GM12878 (cell line): ENCODE data around the gene ARVCF.

Experiments
- CHD4 ChIP-seq: fragments of 200-600 bp; sonication (generic); IDR thresholded peaks from 2 replicates; pipeline ENCODE4 v1.6.1; 2016; ENCODE audit warnings: mild to moderate bottlenecking
- EZH2 ChIP-seq: IDR thresholded peaks from 2 replicates; pipeline ENCODE4 v1.6.1; 2012; ENCODE audit warnings: low read depth, mild to moderate bottlenecking, control low read depth, inconsistent platforms, low read length, borderline replicate concordance; ENCODE audit not compliant: control insufficient read depth
- JUNB ChIP-seq: IDR thresholded peaks from 2 replicates; pipeline ENCODE4 v1.6.1; 2016; ENCODE audit warnings: antibody characterized with exemption, mild to moderate bottlenecking
- NFYA ChIP-seq: IDR thresholded peaks from 2 replicates; pipeline ENCODE4 v1.6.1; 2011; ENCODE audit warnings: low read depth, mild to moderate bottlenecking, low read length, improper control_type of control experiment, borderline replicate concordance
- POLR2A ChIP-seq: IDR thresholded peaks from 2 replicates; pipeline ENCODE4 v1.6.1; 2011; ENCODE audit warnings: low read depth, mild to moderate bottlenecking, low read length
- POLR2AphosphoS5 ChIP-seq: IDR thresholded peaks from 2 replicates; pipeline ENCODE4 v1.6.1; 2011; ENCODE audit warnings: mild to moderate bottlenecking, low read length, inconsistent platforms
- RAD21 ChIP-seq: IDR thresholded peaks from 2 replicates; pipeline ENCODE4 v1.6.1; 2011; ENCODE audit warnings: mild to moderate bottlenecking, low read depth, low read length, moderate library complexity; ENCODE audit not compliant: insufficient read depth
- SIX5 ChIP-seq: IDR thresholded peaks from 2 replicates; pipeline ENCODE4 v1.6.1; 2011; ENCODE audit warnings: mild to moderate bottlenecking, low read depth, low read length, moderate library complexity; ENCODE audit not compliant: severe bottlenecking
- YY1 ChIP-seq: IDR thresholded peaks from 2 replicates; pipeline ENCODE4 v1.6.1; 2011; ENCODE audit warnings: low read depth, mild to moderate bottlenecking, low read length
- TF ChIP-seq, protein P1 (sequence below): IDR thresholded peaks from 2 replicates; pipeline ENCODE4 v1.6.1; 2011; ENCODE audit warnings: low read depth, mild to moderate bottlenecking, low read length, moderate library complexity, borderline replicate concordance; ENCODE audit errors: extremely low read depth
- TF ChIP-seq, protein P2 (sequence below): IDR thresholded peaks from 2 replicates; pipeline ENCODE4 v1.6.1; 2012; ENCODE audit warnings: low read depth, low read length, improper control_type of control experiment
- TF ChIP-seq, protein P3 (sequence below), 3 experiments: IDR thresholded peaks in 2 of 3; conservative IDR thresholded peaks in 1 of 3; 2 replicates each; pipeline ENCODE4 v1.5.1; 2011; ENCODE audit warnings: low read depth in 3 of 3, low read length in 3 of 3, mild to moderate bottlenecking in 3 of 3, control low read depth in 2 of 3, moderate library complexity in 2 of 3, inconsistent platforms in 1 of 3, mixed read lengths in 1 of 3; ENCODE audit not compliant: control insufficient read depth in 2 of 3, insufficient read depth in 1 of 3; ENCODE audit errors: extremely low read depth in 1 of 3
- TF ChIP-seq, protein P4 (sequence below): fragments of 450-650 bp; conservative IDR thresholded peaks from 2 replicates; pipeline ENCODE4 v1.6.1; 2017; ENCODE audit warnings: mild to moderate bottlenecking, moderate library complexity

DNA sequence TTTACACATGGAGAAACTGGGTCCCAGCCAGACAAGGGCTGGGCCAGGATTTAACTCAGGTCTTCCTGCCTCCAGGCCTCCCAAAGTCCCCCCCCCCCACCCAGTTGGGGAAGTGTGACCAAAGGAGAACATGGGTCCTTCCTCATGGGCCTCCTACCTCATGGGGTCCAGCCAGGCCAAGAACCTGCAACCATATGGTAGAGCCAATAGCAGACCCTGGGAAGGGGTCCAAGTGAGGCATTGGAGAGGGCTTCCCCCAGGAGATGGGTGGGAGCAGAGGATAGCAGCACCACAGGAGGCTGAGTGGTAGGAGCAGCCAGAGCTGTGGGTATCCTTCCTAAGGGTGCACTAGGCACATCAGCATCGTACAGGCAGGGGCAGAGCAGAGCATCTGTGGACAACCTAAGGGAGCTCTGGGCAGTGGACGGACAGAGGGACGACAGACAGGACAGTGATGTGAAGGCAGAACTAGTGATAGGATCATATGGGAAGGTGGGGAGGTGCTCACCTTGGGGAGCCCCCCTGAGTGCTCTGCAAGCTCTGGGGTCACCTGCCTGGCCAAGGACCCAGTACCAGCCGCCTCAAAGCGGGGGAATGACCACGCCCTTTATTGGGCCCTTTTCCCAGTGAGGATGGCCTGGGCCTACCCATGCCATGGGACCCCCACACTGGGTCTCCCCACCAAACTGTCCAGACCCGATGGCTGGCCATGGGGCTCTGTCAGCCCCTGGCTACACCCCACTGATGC, 4.5 kb downstream of the ARVCF start:
- TF ChIP-seq, protein P1, sequence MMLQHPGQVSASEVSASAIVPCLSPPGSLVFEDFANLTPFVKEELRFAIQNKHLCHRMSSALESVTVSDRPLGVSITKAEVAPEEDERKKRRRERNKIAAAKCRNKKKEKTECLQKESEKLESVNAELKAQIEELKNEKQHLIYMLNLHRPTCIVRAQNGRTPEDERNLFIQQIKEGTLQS, result no peak
- TF ChIP-seq, protein P2, sequence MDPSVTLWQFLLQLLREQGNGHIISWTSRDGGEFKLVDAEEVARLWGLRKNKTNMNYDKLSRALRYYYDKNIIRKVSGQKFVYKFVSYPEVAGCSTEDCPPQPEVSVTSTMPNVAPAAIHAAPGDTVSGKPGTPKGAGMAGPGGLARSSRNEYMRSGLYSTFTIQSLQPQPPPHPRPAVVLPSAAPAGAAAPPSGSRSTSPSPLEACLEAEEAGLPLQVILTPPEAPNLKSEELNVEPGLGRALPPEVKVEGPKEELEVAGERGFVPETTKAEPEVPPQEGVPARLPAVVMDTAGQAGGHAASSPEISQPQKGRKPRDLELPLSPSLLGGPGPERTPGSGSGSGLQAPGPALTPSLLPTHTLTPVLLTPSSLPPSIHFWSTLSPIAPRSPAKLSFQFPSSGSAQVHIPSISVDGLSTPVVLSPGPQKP, result no peak
- TF ChIP-seq, protein P3, sequence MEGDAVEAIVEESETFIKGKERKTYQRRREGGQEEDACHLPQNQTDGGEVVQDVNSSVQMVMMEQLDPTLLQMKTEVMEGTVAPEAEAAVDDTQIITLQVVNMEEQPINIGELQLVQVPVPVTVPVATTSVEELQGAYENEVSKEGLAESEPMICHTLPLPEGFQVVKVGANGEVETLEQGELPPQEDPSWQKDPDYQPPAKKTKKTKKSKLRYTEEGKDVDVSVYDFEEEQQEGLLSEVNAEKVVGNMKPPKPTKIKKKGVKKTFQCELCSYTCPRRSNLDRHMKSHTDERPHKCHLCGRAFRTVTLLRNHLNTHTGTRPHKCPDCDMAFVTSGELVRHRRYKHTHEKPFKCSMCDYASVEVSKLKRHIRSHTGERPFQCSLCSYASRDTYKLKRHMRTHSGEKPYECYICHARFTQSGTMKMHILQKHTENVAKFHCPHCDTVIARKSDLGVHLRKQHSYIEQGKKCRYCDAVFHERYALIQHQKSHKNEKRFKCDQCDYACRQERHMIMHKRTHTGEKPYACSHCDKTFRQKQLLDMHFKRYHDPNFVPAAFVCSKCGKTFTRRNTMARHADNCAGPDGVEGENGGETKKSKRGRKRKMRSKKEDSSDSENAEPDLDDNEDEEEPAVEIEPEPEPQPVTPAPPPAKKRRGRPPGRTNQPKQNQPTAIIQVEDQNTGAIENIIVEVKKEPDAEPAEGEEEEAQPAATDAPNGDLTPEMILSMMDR (IDR thresholded peaks at IDR 0.05 in 2 of 3, conservative IDR thresholded peaks at IDR 0.05 in 1 of 3; ENCODE audit: control insufficient read depth in 2 of 3, extremely low read depth in 1 of 3, insufficient read depth in 1 of 3, low read depth in 3 of 3, low read length in 3 of 3), result no peak
- TF ChIP-seq JUNB, result no peak
- TF ChIP-seq YY1, result no peak
- no peak for TF ChIP-seq EZH2
- no peak for TF ChIP-seq RAD21
- TF ChIP-seq SIX5, result no peak
- TF ChIP-seq POLR2AphosphoS5, result no peak
- TF ChIP-seq, protein P4, sequence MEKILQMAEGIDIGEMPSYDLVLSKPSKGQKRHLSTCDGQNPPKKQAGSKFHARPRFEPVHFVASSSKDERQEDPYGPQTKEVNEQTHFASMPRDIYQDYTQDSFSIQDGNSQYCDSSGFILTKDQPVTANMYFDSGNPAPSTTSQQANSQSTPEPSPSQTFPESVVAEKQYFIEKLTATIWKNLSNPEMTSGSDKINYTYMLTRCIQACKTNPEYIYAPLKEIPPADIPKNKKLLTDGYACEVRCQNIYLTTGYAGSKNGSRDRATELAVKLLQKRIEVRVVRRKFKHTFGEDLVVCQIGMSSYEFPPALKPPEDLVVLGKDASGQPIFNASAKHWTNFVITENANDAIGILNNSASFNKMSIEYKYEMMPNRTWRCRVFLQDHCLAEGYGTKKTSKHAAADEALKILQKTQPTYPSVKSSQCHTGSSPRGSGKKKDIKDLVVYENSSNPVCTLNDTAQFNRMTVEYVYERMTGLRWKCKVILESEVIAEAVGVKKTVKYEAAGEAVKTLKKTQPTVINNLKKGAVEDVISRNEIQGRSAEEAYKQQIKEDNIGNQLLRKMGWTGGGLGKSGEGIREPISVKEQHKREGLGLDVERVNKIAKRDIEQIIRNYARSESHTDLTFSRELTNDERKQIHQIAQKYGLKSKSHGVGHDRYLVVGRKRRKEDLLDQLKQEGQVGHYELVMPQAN, result no peak
- no peak for TF ChIP-seq CHD4
- no peak for TF ChIP-seq NFYA
- TF ChIP-seq POLR2A, result no peak
